Epithelial cell of proximal tubule (primary cell): Measurements from ENCODE around the gene DDT. TPM values are rescaled to one million over a fixed set of nuclear protein-coding genes. Genes with fewer than 3 reads are reported as not detected.
"Not testable (repeated sequence)": the region's sequence is repeated elsewhere in the genome, so short reads cannot be mapped to it uniquely, and the experiment has no call there.

Experiments used
- DNase-seq: peaks from one replicate; pipeline ENCODE4 v3.0.0-alpha.2; 2011; ENCODE audit warnings: low read depth
- H3K4me3 ChIP-seq: 2 replicates; pipeline ENCODE4 v1.5.1; 2011; ENCODE audit warnings: low read depth, mild to moderate bottlenecking, low read length
- total RNA-seq: library from RNA; depleted of rRNA; stranded (reverse); fragments of >200 nt; gene quantifications from 2 replicates; pipeline ENCODE4 v1.2.3, GENCODE V29; 2015
- TF ChIP-seq, protein P1 (sequence below): conservative IDR thresholded peaks from 2 replicates; pipeline ENCODE4 v1.5.1; 2012; ENCODE audit warnings: low read depth, mild to moderate bottlenecking, low read length

DDT gene
- total RNA-seq, 1 donor from 2014 or later = 163 TPM

- H3K4me3 ChIP-seq = no peak overlapping the region
- DNase-seq = no peak
- TF ChIP-seq, protein P1, sequence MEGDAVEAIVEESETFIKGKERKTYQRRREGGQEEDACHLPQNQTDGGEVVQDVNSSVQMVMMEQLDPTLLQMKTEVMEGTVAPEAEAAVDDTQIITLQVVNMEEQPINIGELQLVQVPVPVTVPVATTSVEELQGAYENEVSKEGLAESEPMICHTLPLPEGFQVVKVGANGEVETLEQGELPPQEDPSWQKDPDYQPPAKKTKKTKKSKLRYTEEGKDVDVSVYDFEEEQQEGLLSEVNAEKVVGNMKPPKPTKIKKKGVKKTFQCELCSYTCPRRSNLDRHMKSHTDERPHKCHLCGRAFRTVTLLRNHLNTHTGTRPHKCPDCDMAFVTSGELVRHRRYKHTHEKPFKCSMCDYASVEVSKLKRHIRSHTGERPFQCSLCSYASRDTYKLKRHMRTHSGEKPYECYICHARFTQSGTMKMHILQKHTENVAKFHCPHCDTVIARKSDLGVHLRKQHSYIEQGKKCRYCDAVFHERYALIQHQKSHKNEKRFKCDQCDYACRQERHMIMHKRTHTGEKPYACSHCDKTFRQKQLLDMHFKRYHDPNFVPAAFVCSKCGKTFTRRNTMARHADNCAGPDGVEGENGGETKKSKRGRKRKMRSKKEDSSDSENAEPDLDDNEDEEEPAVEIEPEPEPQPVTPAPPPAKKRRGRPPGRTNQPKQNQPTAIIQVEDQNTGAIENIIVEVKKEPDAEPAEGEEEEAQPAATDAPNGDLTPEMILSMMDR = no peak
These were observed 47.7 kb downstream of the DDT start for GRCh38 chr22:23926561-23926960.

- DNase-seq = no peak
- TF ChIP-seq, protein P1 = no peak
- H3K4me3 ChIP-seq = no peak overlapping the region
These were observed 49.1 kb downstream of the DDT start for GRCh38 chr22:23925020-23925606.

GRCh38 chr22:23922921-23923320 is 51.3 kb downstream of the DDT start:
- TF ChIP-seq, protein P1 = no peak
- no peak overlapping the region for H3K4me3 ChIP-seq

GRCh38 chr22:23921586-23922201 is 52.5 kb downstream of the DDT start:
- not testable (repeated sequence) for H3K4me3 ChIP-seq, DNase-seq

More at GRCh38 chr22:23922921-23923320, 51.3 kb downstream of the DDT start:
- DNase-seq = no peak

Other genes with a start within 250 kb of the DDT start
- gene ZNF70, start 223.3 kb downstream of the DDT start, total RNA-seq = 2.2 and 2.5 TPM in 2 replicates
- gene VPREB3, start 220.0 kb downstream of the DDT start, total RNA-seq = not detected in 2 replicates
- gene C22orf15, start 211.5 kb downstream of the DDT start, total RNA-seq = 0.36 and 2.1 TPM in 2 replicates
- gene CHCHD10, start 206.5 kb downstream of the DDT start, total RNA-seq = 5.7 and 37.1 TPM in 2 replicates
- 11.4 and 22.3 TPM in 2 replicates for gene MMP11, start 201.6 kb downstream of the DDT start, total RNA-seq
- 150 and 173 TPM in 2 replicates for gene SMARCB1, start 187.5 kb downstream of the DDT start, total RNA-seq
- 0.12 and 2.3 TPM in 2 replicates for gene DERL3, start 135.4 kb downstream of the DDT start, total RNA-seq
- 13.1 and 14.3 TPM in 2 replicates for gene SLC2A11, start 116.6 kb downstream of the DDT start, total RNA-seq
- gene MIF, start 80.1 kb downstream of the DDT start, total RNA-seq = 901 and 1,073 TPM in 2 replicates
- 2.1 and 8.6 TPM in 2 replicates for gene GSTT2B, start 13.2 kb downstream of the DDT start, total RNA-seq
- gene DDTL, start 7.6 kb downstream of the DDT start, total RNA-seq = 2.1 TPM in 1 of 2 replicates, not detected in the other
- 1.6 TPM in 1 of 2 replicates, not detected in the other for gene GSTT2, start 5.7 kb upstream of the DDT start, total RNA-seq
- not detected in 2 replicates for gene GSTT4, start 31.0 kb upstream of the DDT start, total RNA-seq
- gene CABIN1, start 36.9 kb upstream of the DDT start, total RNA-seq = 21.8 and 34.0 TPM in 2 replicates
- 0.06 and 0.07 TPM in 2 replicates for gene SUSD2, start 207.0 kb upstream of the DDT start, total RNA-seq